ENCODE measurements around the gene SRBD1. TPM values are rescaled to one million over a fixed set of nuclear protein-coding genes. Genes with fewer than 3 reads are reported as not detected.

SRBD1 gene
- total and polyA plus RNA-seq, 4 donors = 4.0 to 22.2 (median 10.0) TPM

- WGBS = 95% methylated on average over 2 of the region's 2 CpGs
- H3K9ac ChIP-seq (ENCODE audit: low read depth in 1 of 2, low read length in 2 of 2) = no peak overlapping the region
- no peak overlapping the region for H3K27ac ChIP-seq (ENCODE audit: low read depth in 1 of 2, low read length in 2 of 2)
- no peaks in the 10 kb centered on the region for H3K27me3 ChIP-seq (ENCODE audit: control insufficient read depth in 4 of 4, insufficient read depth in 4 of 4, low read length in 3 of 4)
- no peak overlapping the region for H3K4me3 ChIP-seq (ENCODE audit: low read depth in 1 of 3, low read length in 3 of 3)
- no peak for DNase-seq (ENCODE audit: low spot score)
- TF ChIP-seq HNF4G (IDR thresholded peaks at IDR 0.05) (no peak), TAF1 (conservative IDR thresholded peaks at IDR 0.05) (no peak), EGR1 (IDR thresholded peaks at IDR 0.05; ENCODE audit: low read depth in 2 of 2) (no peak)
- peaks cover 5 to 28% (median 18%) of the 10 kb centered on the region in 4 donors for H3K4me1 ChIP-seq (ENCODE audit: control insufficient read depth in 4 of 4, insufficient read depth in 4 of 4, low read length in 3 of 4)
- no peaks in the 10 kb centered on the region for H3K36me3 ChIP-seq (ENCODE audit: control insufficient read depth in 4 of 4, insufficient read depth in 3 of 4, low read depth in 1 of 4, low read length in 3 of 4)
- H3K9me3 ChIP-seq (ENCODE audit: control insufficient read depth in 4 of 4, low read length in 3 of 4) = no peaks in the 10 kb centered on the region
Observed at GRCh38 chr2:45646289-45646688, 35.2 kb upstream of the SRBD1 start.

DNA sequence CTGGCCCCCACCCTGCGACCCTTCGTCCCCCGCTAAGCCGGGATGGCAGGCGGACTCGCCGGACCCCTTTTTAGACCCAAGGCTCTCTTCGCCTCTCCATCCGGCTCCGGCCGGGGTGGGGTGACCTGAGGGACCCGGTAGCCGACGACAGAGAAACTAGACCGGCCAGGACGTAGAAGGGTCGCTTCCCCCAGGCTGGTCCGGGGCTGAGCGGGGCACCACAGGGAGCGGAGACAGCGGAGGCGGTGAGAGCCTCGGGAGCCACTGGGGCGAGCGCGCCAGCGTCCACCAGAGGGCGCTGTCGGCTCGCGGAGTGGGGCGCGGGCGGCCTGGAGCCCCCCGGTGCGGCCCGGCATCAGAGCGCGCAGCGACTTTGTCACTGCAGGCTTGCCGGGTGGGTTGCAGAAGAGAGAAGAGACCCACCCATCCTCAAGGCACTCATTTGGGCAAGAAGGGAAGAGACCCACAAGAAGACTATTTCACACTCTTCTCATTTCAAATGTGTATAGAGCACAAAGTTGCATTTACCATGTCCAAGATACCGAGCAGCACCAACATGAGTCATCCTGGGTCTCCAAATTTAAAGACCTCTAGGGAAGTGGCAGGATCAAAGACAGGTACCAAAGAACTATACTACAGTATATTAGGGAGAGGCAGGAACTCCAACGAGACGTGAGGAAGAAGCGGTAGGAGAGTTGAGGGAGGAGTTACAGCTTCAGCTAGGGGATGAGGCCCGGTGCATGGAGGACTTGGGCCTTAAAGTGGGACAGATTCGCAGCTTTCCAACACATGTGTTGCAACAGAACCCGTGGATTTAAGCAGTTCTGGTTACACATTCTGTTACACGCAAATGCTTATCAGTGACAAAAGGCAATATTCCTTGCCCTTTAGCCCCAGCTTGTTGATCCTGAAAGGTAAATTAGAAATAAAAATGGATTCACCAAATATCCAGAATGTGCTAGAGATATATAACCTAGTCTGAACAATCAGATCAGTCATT is 32.8 kb upstream of the SRBD1 start:
- TF ChIP-seq HNF4G (IDR thresholded peaks at IDR 0.05) (no peak), FOXA1 (IDR thresholded peaks at IDR 0.05) (no peak), SP1 (IDR thresholded peaks at IDR 0.05) (peak; percentile 70), RAD21 (IDR thresholded peaks at IDR 0.05) (peak; percentile 81 to 86), GABPA (IDR thresholded peaks at IDR 0.05 in 1 of 2, conservative IDR thresholded peaks at IDR 0.05 in 1 of 2) (no peak), ZBTB33 (IDR thresholded peaks at IDR 0.05) (peak; percentile 18), HNF4A (conservative IDR thresholded peaks at IDR 0.05) (peak; percentile 67 to 73), FOXA2 (IDR thresholded peaks at IDR 0.05) (peak; percentile 63), YY1 (IDR thresholded peaks at IDR 0.05) (peak; percentile 70), TAF1 (conservative IDR thresholded peaks at IDR 0.05) (no peak), RXRA (IDR thresholded peaks at IDR 0.05) (peak; percentile 36 to 81), NR2F2 (IDR thresholded peaks at IDR 0.05) (no peak), REST (IDR thresholded peaks at IDR 0.05) (peak; percentile 35), EGR1 (IDR thresholded peaks at IDR 0.05; ENCODE audit: low read depth in 2 of 2) (no peak), JUND (IDR thresholded peaks at IDR 0.05) (peak; percentile 52 to 74)
- TF ChIP-seq, protein P1, sequence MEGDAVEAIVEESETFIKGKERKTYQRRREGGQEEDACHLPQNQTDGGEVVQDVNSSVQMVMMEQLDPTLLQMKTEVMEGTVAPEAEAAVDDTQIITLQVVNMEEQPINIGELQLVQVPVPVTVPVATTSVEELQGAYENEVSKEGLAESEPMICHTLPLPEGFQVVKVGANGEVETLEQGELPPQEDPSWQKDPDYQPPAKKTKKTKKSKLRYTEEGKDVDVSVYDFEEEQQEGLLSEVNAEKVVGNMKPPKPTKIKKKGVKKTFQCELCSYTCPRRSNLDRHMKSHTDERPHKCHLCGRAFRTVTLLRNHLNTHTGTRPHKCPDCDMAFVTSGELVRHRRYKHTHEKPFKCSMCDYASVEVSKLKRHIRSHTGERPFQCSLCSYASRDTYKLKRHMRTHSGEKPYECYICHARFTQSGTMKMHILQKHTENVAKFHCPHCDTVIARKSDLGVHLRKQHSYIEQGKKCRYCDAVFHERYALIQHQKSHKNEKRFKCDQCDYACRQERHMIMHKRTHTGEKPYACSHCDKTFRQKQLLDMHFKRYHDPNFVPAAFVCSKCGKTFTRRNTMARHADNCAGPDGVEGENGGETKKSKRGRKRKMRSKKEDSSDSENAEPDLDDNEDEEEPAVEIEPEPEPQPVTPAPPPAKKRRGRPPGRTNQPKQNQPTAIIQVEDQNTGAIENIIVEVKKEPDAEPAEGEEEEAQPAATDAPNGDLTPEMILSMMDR (IDR thresholded peaks at IDR 0.05; ENCODE audit: low read depth, low read length, missing input control) = peak; percentile 93
- TF ChIP-seq, protein P2, sequence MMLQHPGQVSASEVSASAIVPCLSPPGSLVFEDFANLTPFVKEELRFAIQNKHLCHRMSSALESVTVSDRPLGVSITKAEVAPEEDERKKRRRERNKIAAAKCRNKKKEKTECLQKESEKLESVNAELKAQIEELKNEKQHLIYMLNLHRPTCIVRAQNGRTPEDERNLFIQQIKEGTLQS (IDR thresholded peaks at IDR 0.05) = no peak
- TF ChIP-seq, protein P3, sequence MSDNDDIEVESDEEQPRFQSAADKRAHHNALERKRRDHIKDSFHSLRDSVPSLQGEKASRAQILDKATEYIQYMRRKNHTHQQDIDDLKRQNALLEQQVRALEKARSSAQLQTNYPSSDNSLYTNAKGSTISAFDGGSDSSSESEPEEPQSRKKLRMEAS (IDR thresholded peaks at IDR 0.05) = peak; percentile 35
- peak overlapping the region; percentile 42 to 46 for H3K27ac ChIP-seq (ENCODE audit: low read depth in 1 of 2, low read length in 2 of 2)

More for the DNA sequence above, 32.8 kb upstream of the SRBD1 start:
- Histone ChIP-seq H3K4me3 (ENCODE audit: low read depth in 1 of 3, low read length in 3 of 3) (peak overlapping the region; percentile 55 to 73 (median 59)), H3K4me1 (ENCODE audit: control insufficient read depth in 4 of 4, insufficient read depth in 4 of 4, low read length in 3 of 4) (peaks cover 2 to 17% (median 11%) of the 10 kb centered on the region in 4 donors), H3K36me3 (ENCODE audit: control insufficient read depth in 4 of 4, insufficient read depth in 3 of 4, low read depth in 1 of 4, low read length in 3 of 4) (no peaks in the 10 kb centered on the region), H3K27me3 (ENCODE audit: control insufficient read depth in 4 of 4, insufficient read depth in 4 of 4, low read length in 3 of 4) (no peaks in the 10 kb centered on the region), H3K9me3 (ENCODE audit: control insufficient read depth in 4 of 4, low read length in 3 of 4) (no peaks in the 10 kb centered on the region), H3K9ac (ENCODE audit: low read depth in 1 of 2, low read length in 2 of 2) (peak overlapping the region; percentile 52 to 60)
- peak; percentile 76 for DNase-seq (ENCODE audit: low spot score)
- WGBS = 7% methylated on average over 49 of the region's 49 CpGs
